Mesenchymal stem cell (in vitro differentiated cells and primary cell): ENCODE measurements around the gene ADCY5.

Source experiments
- DNase-seq: peaks from one replicate; pipeline ENCODE4 v3.0.0-alpha.2; 2013
- H2AFZ ChIP-seq: one replicate; pipeline ENCODE4 v1.6.1; 2013; ENCODE audit warnings: low read depth, mild to moderate bottlenecking, control low read depth, inconsistent platforms, low read length, moderate library complexity
- H2AK5ac ChIP-seq: 2 replicates; pipeline ENCODE4 v1.6.1; 2013; ENCODE audit warnings: low read length, moderate library complexity, mild to moderate bottlenecking, inconsistent platforms; ENCODE audit not compliant: severe bottlenecking
- H2BK120ac ChIP-seq: one replicate; pipeline ENCODE4 v1.6.1; 2013; ENCODE audit warnings: low read depth, mild to moderate bottlenecking, inconsistent platforms, low read length, moderate library complexity
- H2BK12ac ChIP-seq, 2 experiments: one replicate each; pipeline ENCODE4 v1.6.1; 2013; ENCODE audit warnings: inconsistent platforms in 2 of 2, low read length in 2 of 2, mild to moderate bottlenecking in 2 of 2, moderate library complexity in 2 of 2, control low read depth in 1 of 2
- H2BK15ac ChIP-seq: one replicate; pipeline ENCODE4 v1.6.1; 2013; ENCODE audit warnings: mild to moderate bottlenecking, low read depth, inconsistent platforms; ENCODE audit not compliant: poor library complexity, severe bottlenecking
- H2BK5ac ChIP-seq: 2 replicates; pipeline ENCODE4 v1.6.1; 2013; ENCODE audit warnings: low read depth, mild to moderate bottlenecking, low read length, control low read depth, inconsistent platforms; ENCODE audit not compliant: poor library complexity, severe bottlenecking
- H3K14ac ChIP-seq, 2 experiments: one replicate each; pipeline ENCODE4 v1.6.1; 2013; ENCODE audit warnings: inconsistent platforms in 2 of 2, low read length in 2 of 2, control low read depth in 1 of 2, mild to moderate bottlenecking in 1 of 2, moderate library complexity in 1 of 2
- H3K18ac ChIP-seq, 2 experiments: one replicate each; pipeline ENCODE4 v1.6.1; 2013; ENCODE audit warnings: inconsistent platforms in 2 of 2, low read length in 2 of 2, control low read depth in 1 of 2, low read depth in 1 of 2, mild to moderate bottlenecking in 1 of 2
- H3K23ac ChIP-seq, 2 experiments: one replicate each; pipeline ENCODE4 v1.6.1; 2013; ENCODE audit warnings: inconsistent platforms in 2 of 2, low read length in 2 of 2, mild to moderate bottlenecking in 2 of 2, moderate library complexity in 2 of 2, control low read depth in 1 of 2
- H3K27ac ChIP-seq: 2 replicates; pipeline ENCODE4 v1.5.1; 2013; ENCODE audit warnings: mild to moderate bottlenecking, moderate library complexity, low read length, control low read depth, inconsistent platforms; ENCODE audit not compliant: poor library complexity, severe bottlenecking
- H3K27me3 ChIP-seq, 2 experiments: 2 replicates each; pipeline versions ENCODE4 v1.6.1 to v1.7.0; 2013; ENCODE audit warnings: low read length in 2 of 2, mild to moderate bottlenecking in 2 of 2, moderate library complexity in 2 of 2, control low read depth in 1 of 2, inconsistent platforms in 1 of 2; ENCODE audit not compliant: control insufficient read depth in 1 of 2, insufficient read depth in 1 of 2
- H3K36me3 ChIP-seq, 2 experiments: 2 replicates each; pipeline versions ENCODE4 v1.6.1 to v1.7.0; 2013; ENCODE audit warnings: low read length in 2 of 2, control low read depth in 1 of 2, inconsistent platforms in 1 of 2, low read depth in 1 of 2, mild to moderate bottlenecking in 1 of 2; ENCODE audit not compliant: insufficient read depth in 2 of 2, control insufficient read depth in 1 of 2
- H3K4ac ChIP-seq, 2 experiments: one replicate each; pipeline ENCODE4 v1.6.1; 2013; ENCODE audit warnings: inconsistent platforms in 2 of 2, low read length in 2 of 2, mild to moderate bottlenecking in 2 of 2, moderate library complexity in 2 of 2, control low read depth in 1 of 2, low read depth in 1 of 2
- H3K4me1 ChIP-seq: 2 replicates; pipeline ENCODE4 v1.6.1; 2013; ENCODE audit warnings: low read depth, low read length, control low read depth; ENCODE audit not compliant: control insufficient read depth, insufficient read depth
- H3K4me2 ChIP-seq: 2 replicates; pipeline ENCODE4 v1.6.1; 2013; ENCODE audit warnings: low read length, mild to moderate bottlenecking, inconsistent platforms; ENCODE audit not compliant: poor library complexity, severe bottlenecking
- H3K4me3 ChIP-seq, 2 experiments: 2 replicates each; pipeline versions ENCODE4 v1.5.1 to v1.7.0; 2013; ENCODE audit warnings: low read length in 2 of 2, mild to moderate bottlenecking in 2 of 2, control low read depth in 1 of 2, low read depth in 1 of 2; ENCODE audit not compliant: insufficient read depth in 1 of 2
- H3K79me1 ChIP-seq: replicated peaks from 2 replicates; pipeline ENCODE4 v1.6.1; 2013; ENCODE audit warnings: mild to moderate bottlenecking, control low read depth, low read length, inconsistent platforms; ENCODE audit not compliant: poor library complexity, severe bottlenecking
- H3K9ac ChIP-seq: 2 replicates; pipeline ENCODE4 v1.7.0; 2013; ENCODE audit warnings: mild to moderate bottlenecking, low read length, moderate library complexity
- H3K9me3 ChIP-seq: 2 replicates; pipeline ENCODE4 v1.7.0; 2013; ENCODE audit warnings: mild to moderate bottlenecking, low read length; ENCODE audit not compliant: control insufficient read depth
- H4K8ac ChIP-seq: one replicate; pipeline ENCODE4 v1.6.1; 2013; ENCODE audit warnings: inconsistent platforms, mild to moderate bottlenecking, low read length, moderate library complexity
- H4K91ac ChIP-seq: one replicate; pipeline ENCODE4 v1.6.1; 2013; ENCODE audit warnings: mild to moderate bottlenecking, low read length, inconsistent platforms
- WGBS: methylation state at CpG from one replicate; pipeline ENCODE4 v1.1.7; 2013; ENCODE audit warnings: mixed read lengths; 5-methylcytosine and 5-hydroxymethylcytosine counted together

The ADCY5 gene

GRCh38 chr3:123298903-123299302 is 150.0 kb downstream of the ADCY5 start:
- no peak overlapping the region for H3K4me3 ChIP-seq
- H3K36me3 ChIP-seq, result no peaks in the 10 kb centered on the region
- H4K8ac ChIP-seq, result no peak overlapping the region
- no peak overlapping the region for H2BK5ac ChIP-seq
- no peak overlapping the region for H2BK15ac ChIP-seq
- no peak overlapping the region for H3K9ac ChIP-seq
- no peak overlapping the region for H2BK120ac ChIP-seq
- WGBS, result 95% methylated on average over 5 of the region's 5 CpGs
- H2BK12ac ChIP-seq, result no peak overlapping the region
- no peaks in the 10 kb centered on the region for H3K9me3 ChIP-seq
- DNase-seq, result no peak
- H3K23ac ChIP-seq, result no peak overlapping the region
- no peak overlapping the region for H2AFZ ChIP-seq
- no peak overlapping the region for H4K91ac ChIP-seq
- H3K4me1 ChIP-seq, result peaks cover 4% of the 10 kb centered on the region
- H2AK5ac ChIP-seq, result no peak overlapping the region
- no peak overlapping the region for H3K14ac ChIP-seq
- peaks cover 28 to 51% of the 10 kb centered on the region in 2 experiments for H3K27me3 ChIP-seq
- no peak overlapping the region for H3K18ac ChIP-seq
- no peaks in the 10 kb centered on the region for H3K79me1 ChIP-seq
- H3K4ac ChIP-seq, result no peak overlapping the region
- no peak overlapping the region for H3K4me2 ChIP-seq
- no peak overlapping the region for H3K27ac ChIP-seq

- Histone ChIP-seq H4K91ac (no peak overlapping the region), H2AK5ac (no peak overlapping the region), H3K4me3 (no peak overlapping the region), H4K8ac (no peak overlapping the region), H3K36me3 (no peaks in the 10 kb centered on the region), H3K23ac (no peak overlapping the region), H3K4ac (no peak overlapping the region), H2BK120ac (no peak overlapping the region), H3K79me1 (no peaks in the 10 kb centered on the region), H2BK15ac (no peak overlapping the region), H3K18ac (no peak overlapping the region), H3K4me2 (no peak overlapping the region), H2AFZ (no peak overlapping the region), H3K9me3 (no peaks in the 10 kb centered on the region), H3K14ac (no peak overlapping the region), H2BK5ac (no peak overlapping the region), H3K27ac (no peak overlapping the region), H3K27me3 (peaks cover 32 to 50% of the 10 kb centered on the region in 2 experiments), H3K4me1 (peaks cover 4% of the 10 kb centered on the region), H3K9ac (no peak overlapping the region), H2BK12ac (no peak overlapping the region)
- 69% methylated on average over 5 of the region's 6 CpGs for WGBS
- no peak for DNase-seq
These were observed 151.3 kb downstream of the ADCY5 start for GRCh38 chr3:123297627-123297899.

- H2BK5ac ChIP-seq, result no peak overlapping the region
- H3K4ac ChIP-seq, result no peak overlapping the region
- no peak overlapping the region for H3K9ac ChIP-seq
- no peak overlapping the region for H2AK5ac ChIP-seq
- H3K27me3 ChIP-seq, result peaks cover 33 to 52% of the 10 kb centered on the region in 2 experiments
- H2BK12ac ChIP-seq, result no peak overlapping the region
- H3K4me3 ChIP-seq, result no peak overlapping the region
- H3K9me3 ChIP-seq, result no peaks in the 10 kb centered on the region
- no peak overlapping the region for H3K18ac ChIP-seq
- H2BK120ac ChIP-seq, result no peak overlapping the region
- no peaks in the 10 kb centered on the region for H3K79me1 ChIP-seq
- no peak overlapping the region for H3K14ac ChIP-seq
- H3K4me1 ChIP-seq, result peaks cover 4% of the 10 kb centered on the region
- no peak overlapping the region for H3K23ac ChIP-seq
- no peaks in the 10 kb centered on the region for H3K36me3 ChIP-seq
- H3K4me2 ChIP-seq, result no peak overlapping the region
- H3K27ac ChIP-seq, result no peak overlapping the region
- no peak overlapping the region for H4K91ac ChIP-seq
- 78% methylated on average over 12 of the region's 13 CpGs for WGBS
- H4K8ac ChIP-seq, result no peak overlapping the region
- DNase-seq, result no peak
- H2BK15ac ChIP-seq, result no peak overlapping the region
- no peak overlapping the region for H2AFZ ChIP-seq
These were observed 151.9 kb downstream of the ADCY5 start for GRCh38 chr3:123296836-123297626.

GRCh38 chr3:123296261-123296660 is 152.6 kb downstream of the ADCY5 start:
- Histone ChIP-seq H3K14ac (no peak overlapping the region), H3K23ac (no peak overlapping the region), H3K4me1 (peaks cover 2% of the 10 kb centered on the region), H3K27ac (no peak overlapping the region), H3K27me3 (peaks cover 41 to 53% of the 10 kb centered on the region in 2 experiments), H3K36me3 (no peaks in the 10 kb centered on the region), H3K4me3 (no peak overlapping the region), H2BK120ac (no peak overlapping the region), H3K18ac (no peak overlapping the region), H3K4me2 (no peak overlapping the region), H2BK5ac (no peak overlapping the region), H2AFZ (no peak overlapping the region), H3K9me3 (no peaks in the 10 kb centered on the region), H2BK12ac (no peak overlapping the region), H2BK15ac (no peak overlapping the region), H4K8ac (no peak overlapping the region), H3K4ac (no peak overlapping the region), H3K9ac (no peak overlapping the region), H4K91ac (no peak overlapping the region), H3K79me1 (no peaks in the 10 kb centered on the region), H2AK5ac (no peak overlapping the region)
- WGBS, result 78% methylated on average over 7 of the region's 7 CpGs
- no peak for DNase-seq
